HG02571 (cell line): ENCODE results near the gene C2orf80.
"Not testable (repeated sequence)": the region's sequence is repeated elsewhere in the genome, so short reads cannot be mapped to it uniquely, and the experiment has no call there.

Experiments used
- ATAC-seq: cut with Tn5 transposase; IDR thresholded peaks from one replicate; pipeline ENCODE4 v1.9.1; 2021; ENCODE audit warnings: mild to moderate bottlenecking, moderate library complexity; ENCODE audit not compliant: unreplicated experiment

Gene C2orf80

DNA sequence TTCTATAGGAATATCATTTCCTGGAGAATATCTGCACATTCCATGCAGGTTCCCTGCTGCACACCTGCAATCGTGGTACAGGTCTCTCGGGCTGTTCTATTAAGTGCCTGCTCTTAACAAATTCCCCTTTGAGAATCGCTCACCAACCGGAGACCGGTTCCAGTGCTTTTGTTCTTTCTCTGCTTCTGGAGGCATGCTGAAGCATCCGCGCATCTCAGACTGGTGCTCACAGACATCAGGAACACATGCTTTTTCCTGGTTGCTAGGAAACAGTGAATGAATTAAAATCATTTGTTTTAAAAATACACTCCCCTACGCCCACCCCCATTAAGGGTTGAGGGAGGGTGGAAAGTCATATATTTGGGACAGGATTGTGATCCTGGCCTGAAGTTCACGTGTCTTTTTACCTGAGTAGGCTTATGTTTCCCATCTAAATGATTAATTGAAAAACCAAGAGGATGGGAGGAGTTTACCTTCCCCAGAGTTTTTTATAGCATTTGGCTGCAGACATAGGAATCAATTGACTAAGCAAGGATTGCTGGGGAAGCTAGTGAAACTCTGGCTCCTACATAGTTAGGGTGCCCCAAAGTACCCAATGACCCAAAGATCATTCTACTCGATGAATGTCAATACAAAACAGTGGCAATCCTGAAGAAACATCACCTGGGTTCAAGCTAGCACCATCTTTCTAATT, at the start of gene C2orf80:
TSS of gene C2orf80 (minus strand) at position 221 of the 694 bp plus-strand sequence. CDS start 3,044 bp downstream, outside the sequence.
- ATAC-seq: no peak

DNA sequence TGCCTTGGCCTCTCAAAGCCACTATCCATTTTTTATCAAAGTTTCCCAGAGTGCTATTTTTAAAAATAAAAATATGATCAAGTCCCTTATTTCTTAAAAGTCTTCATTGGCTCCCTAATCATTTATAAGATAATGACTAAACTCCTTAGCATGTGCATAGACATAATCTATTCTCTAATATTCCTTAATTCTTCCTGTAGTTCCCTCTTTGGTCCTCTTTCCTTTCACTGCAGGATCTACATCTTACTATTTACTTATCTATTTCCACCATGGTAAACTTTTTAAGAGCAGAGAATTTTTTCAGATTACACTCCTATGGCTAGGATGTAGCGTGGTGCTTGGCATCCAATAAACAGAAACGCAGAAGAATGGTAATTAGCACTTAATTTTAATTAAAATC, 46.0 kb upstream of the C2orf80 start:
- no peak for ATAC-seq

DNA sequence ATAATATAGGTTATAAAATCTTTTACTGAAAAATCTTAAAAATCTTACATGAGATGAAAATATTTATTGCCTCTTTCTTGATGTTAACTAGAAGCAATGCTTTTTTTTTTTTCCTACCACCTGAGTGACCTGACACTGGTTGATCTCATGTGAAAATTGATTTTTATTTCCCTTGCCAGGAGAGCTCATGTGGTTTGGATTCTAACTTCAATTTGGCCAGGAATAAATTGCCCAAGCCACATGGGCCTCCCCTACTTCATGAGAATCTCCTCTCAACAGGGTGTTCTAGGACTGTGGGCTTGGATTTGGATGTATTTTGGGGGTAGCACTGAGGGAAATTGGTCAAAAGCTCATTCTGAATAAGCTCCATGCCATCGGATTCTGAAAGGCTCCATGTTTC, 45.0 kb upstream of the C2orf80 start:
- ATAC-seq: no peak

DNA sequence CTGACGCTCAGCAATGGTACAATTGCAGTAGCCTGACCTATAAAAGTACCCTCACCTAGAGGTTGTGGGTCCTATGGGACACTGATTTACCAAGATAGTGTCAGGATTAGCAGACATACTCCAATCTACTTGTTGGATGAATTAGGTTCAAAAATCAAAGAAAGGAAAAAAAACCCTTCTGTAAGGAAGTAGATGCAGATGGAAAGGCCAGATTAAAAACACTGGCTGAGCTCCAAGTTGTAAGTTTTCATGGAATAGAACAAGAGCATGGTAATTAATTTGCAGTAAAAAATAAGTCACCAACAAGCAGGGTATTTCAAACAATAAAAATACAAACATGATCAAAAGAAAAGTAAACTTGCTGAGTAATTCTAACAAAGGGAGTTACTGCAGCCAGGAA, 38.6 kb upstream of the C2orf80 start:
- ATAC-seq: no peak

DNA sequence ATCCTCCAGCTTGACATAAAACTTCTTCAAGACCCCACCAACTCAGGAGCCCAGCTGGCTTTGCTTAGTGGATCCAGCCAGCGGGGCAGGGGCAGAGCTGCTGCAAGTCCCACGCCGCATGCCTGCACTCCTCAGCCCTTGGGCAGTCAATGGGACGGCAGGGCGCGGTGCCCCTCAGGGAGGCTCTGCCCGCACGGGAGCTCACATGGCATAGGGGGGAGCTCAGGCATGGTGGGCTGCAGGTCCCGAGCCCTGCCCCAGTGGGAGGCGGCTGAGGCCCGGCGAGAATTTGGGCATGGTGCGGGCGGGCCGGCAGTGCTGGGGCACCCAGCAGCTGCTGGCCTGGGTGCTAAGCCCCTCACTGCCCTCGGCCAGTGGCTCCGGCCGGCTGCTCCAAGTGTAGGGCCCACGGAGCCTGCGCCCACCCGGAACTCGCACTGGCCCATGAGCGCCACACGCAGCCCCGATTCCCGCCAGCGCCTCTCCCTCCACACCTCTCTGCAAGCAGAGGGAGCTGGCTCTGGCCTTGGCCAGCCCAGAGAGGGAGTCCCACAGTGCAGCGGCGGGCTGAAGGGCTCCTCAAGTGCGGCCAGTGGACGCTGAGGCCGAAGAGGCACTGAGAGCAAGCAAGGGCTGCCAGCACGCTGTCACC, 37.9 kb upstream of the C2orf80 start:
- ATAC-seq: no peak

DNA sequence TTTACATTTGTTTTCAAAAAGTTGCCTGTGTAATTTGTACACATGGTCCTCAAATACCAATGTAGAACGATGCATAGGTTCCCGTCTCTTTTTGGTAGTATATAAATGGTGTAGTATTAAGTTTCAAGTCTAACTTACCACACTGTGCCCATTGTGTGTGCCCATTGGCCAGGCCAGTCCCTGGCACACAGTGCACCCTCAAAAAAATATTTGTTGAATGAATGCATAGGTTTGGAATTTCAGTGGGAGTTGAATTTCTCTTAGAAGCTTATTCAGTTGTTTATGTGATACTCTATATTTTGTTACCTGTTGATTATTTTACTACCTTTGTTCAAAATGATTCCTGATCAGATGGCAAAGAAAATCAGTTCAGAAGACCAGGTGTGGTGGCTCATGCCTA, 35.0 kb upstream of the C2orf80 start:
- ATAC-seq: no peak

DNA sequence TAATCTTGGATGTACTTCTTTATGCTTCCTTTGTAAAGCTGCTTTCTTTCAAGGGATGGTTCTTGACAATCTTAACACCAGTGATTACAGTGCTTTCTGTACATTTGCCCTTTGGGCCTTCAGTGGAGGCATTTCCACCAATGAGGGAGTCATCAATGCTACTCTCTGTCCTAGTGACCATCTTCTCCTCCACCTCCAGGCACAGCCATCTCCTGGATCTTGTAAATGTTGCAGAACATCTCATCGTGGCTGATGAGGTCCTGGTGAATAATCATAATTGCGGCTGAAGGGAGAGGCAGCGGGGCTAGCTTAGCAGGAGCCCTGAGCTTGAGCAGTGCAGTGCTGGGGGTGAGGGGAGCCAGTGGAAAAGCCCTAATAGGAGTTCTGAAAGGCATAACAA, 32.5 kb upstream of the C2orf80 start:
- no peak for ATAC-seq

DNA sequence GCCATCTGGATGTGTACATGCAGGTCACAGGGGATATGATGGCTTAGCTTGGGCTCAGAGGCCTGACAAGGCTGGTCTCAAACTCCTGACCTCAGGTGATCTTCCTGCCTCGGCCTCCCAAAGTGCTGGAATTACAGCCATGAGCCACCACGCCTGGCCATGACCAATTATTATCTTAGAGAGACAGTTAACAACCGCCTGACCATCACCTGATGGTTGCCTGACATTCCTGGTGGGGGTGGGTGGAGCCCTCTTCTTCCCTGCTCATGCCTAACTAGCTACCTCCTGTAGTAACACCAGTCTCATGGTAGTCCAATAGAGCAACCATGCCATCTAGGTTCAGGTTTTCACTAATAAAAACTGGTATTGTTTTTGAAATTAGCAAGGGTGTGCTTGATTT, 32.0 kb upstream of the C2orf80 start:
- not testable (repeated sequence) for ATAC-seq

DNA sequence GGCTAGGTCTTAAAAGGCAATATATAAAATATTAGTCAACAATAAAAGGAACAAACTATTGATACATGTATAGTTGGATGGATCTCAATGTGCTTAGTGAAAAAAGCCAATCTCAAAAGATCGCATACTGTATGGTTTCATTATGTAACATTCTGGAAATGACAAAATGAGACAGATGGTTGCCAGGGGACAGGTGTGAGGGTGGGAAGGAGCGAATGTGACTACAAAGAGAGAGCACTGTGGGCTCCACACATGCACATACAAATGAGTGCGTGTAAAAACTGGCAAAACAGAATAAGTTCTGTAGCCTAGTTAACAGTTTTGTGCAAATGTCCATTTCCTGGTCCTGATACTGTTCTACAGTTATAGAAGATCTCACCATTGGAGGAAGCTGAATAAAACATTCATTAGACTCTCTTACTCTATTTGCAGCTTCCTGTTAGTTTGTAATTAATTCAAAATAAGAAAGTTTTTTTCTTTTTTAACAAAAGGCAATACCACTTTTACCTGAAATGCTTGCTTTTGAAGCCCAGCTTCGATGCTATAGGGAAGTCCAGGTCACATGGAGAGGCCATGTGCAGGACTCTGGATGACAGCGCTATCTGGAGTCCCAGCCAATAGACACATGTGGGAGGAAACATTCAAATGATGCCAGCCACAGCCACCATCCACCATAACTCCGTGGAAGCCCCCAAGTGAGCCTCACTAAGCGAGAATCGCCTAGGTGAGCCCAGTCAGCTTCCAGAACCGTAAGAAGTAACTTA, 21.0 kb upstream of the C2orf80 start:
- no peak for ATAC-seq

DNA sequence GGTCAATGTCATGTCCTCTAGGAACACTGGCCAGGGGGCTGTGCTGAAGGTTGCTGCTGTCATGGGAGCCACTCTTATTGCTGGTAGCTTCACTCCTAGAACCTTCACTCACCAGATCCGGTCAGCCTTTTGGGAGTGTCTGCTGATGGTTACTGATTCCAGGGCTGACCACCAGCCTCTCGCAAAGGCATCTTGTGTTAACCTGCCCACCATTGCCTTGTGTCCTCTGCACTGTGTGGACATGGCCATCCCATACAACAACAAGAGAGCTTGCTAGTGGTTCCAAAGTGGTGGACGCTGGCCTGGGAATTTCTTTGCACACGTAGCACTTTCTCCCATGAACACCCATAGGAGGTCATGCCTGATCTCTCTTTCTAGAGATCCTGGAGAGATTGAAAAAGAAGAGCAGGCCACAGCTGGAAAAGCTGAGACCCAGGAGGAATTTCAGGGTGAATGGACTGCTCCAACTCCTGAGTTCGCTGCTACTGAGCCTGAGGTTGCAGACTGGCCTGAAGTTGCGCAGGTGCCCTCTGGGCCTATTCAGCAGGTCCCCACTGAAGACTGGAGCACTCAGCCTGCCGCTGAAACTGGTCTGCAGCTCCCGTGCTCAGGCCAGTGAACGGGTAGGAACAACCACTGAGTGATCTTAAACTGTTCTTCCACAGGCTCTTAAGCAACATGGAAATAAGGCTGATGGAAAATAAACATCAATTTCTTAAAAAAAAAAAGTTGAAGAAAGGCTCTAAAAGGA, 18.7 kb upstream of the C2orf80 start:
- ATAC-seq: no peak

DNA sequence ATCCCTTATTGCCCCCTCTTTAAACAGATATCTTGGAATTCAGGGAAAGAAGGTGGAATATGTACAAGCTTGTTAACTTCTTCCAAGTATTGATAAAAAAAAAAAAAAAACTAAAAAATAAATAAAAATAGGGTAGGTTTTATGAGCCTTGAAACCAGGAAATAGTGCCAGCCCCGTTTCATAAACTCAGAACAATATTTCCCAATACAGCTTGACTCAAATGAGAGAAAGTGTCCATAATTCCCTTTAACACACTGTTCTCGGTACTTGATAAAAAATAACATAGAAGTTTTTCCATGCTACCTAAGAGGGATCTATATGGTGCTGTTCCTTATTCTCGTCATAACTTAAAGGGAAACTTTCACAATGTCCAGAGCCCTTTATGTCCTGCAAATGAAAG, 17.9 kb upstream of the C2orf80 start:
- ATAC-seq: no peak

DNA sequence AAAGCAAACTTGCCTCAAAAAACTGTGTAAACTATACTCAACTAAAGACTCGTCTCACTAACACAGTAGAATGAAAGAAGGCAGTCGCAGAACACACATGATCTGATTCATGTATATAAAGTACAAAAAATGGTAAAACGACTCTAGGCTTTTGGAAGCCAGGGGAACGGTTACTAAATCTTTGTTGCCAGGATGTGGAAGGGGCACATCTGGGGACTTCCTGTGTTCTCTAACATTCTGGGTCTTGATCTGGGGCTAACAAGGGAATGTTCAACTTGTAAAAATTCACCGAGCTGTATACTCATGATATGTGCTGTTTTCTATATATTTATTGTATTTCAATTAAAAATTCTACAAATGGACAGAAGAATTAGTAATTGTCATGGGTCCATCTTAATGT, 14.3 kb upstream of the C2orf80 start:
- ATAC-seq: no peak

DNA sequence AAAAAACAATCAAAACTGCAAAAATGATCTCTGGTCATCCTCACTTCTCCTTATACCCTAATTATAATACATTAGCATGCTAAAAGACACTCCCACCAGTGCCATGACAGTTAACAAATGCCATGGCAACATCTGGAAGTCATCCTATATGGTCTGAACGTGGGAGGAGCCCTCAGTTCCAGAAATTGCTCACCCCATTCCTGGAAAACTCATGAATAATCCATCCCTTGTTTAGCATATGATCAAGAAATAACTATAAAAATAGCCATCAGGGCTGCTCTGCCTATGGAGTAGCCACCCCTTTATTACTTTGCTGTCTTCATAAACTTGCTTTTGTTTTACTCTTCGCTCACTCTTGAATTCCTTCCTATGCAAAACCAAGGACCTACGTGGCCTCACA, 5.7 kb upstream of the C2orf80 start:
- no peak for ATAC-seq

DNA sequence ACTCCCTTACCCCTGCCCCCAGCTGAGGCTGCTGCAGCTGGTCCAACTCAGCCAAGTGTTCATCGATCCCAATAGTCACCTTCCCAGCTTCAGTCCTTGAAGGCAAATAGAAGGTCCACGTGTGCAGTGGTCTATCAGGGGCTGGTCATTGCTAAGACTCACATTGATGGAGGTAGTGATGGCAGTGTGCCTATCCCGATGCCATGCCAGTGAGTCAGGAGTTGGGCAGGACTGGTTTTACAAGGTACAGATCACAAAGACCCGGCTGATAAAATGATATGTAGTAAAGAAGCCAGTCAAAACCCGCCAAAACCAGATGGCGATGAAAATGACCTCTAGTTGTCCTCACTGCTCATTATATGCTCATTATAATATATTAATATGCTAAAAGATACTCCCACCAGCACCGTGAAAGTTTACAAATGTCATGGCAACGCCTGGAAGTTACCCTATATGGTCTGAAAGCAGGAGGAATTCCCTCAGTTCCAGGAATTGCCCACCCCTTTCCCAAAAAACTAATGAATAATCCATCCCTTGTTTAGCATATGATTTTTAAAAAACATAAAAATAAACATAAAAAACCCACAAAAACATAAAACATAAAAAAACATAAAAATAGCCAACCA, 2.9 kb upstream of the C2orf80 start:
- ATAC-seq: no peak

DNA sequence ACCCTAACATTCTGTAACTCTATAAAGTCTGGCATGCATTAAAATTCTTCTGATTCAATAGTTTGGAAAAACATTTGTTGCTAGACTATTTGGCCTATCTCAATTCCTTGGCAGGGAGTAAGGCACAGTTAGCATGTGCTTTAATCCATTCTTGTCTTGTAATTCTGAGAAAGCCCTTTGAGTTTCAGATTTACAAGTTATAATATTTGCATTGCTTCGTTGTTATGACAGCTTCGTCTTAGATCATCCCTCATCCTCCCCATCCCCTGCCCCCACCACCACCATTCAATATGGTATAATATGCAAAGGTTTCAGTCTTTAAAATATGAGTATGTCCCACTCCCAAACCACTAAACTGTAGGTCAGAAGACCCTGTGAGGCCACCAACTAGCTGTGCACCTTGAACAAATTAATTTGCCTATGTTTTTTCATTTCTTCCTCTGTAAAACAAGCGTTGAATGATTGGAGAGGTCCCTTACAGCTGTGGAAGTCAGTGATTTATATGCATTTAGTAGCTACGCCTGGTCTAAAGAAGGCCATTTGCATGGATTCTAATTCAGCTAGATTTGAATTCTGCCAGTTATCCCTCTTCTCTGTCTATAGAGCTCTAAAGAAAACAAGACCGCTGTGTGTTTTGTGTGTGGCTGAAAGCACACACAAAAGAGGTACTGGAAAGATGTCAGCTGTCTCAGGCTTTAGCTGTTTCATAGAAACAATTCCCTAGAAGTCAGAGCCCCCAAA, 591 bp downstream of the C2orf80 start:
- no peak for ATAC-seq

DNA sequence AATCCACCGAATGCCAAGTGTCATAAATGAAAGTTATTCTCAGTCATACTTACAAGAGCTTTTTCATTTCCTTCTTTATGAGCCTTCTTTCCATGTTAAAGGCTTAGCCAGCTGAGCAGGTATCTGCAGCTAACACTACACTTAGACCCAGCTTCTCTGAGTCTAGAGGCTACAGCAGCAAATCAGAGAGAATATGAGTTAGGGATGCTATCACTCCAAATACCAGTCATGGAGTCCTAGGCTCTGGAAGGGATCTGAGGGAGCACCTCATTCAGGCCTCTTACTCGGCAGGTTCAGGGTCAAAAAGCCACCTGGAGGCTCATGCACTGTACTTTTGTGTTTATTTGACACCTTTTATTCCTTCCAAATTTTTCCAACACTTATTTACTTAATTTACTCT, 2.9 kb downstream of the C2orf80 start:
- no peak for ATAC-seq

DNA sequence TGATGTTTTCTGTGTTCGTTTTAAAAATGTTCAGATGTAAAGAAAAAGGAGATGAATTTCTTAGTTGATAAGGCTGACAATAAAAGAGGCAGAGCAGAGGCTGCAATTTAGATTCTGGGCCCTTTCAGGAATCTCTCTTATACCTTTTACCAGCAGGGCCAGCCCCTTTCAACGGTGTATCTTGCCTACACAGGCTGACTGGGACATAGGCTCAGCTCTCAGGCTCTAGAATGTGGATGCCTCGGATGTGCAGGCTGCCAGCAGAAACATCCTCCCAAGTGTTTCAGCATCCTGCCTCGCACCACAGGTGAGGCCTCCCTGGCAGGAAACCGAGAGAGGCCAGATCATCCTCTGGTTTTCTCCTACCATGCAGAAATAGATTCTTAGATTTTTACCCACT, 3.4 kb downstream of the C2orf80 start:
- no peak for ATAC-seq

DNA sequence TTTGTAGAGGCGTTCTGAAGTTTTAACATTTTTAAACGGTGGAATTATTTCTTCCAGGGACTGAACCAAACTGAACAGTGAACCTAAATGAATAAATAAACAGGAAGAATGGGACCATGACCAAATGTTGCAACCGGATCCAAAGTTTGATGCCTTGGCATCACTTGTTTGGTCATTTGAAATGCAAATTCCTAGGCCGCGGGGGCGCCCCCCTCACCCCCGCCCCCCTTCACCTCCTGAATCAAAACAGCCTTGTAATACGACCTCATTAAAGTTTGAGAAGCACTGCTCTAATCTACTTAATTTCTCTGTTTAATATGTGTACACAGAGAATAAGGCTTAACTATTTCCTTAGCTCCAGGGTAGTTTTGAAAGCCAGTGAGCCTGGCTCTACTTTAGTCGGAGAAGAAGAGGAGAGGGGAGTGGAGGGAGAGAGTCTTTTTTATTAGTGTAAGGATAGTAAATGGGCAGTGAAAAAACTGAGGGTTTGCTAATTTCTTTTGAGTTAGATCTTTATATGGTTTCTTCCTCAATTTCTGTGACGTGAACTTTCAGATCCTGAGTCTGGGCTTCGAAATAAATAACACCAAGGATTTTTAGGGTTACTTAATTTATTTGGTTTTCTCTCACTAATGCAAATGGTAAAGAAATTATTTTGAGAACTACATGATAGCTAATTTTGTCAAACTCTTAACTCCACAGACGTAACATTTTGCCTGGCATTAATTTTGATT, 5.7 kb downstream of the C2orf80 start:
- no peak for ATAC-seq

DNA sequence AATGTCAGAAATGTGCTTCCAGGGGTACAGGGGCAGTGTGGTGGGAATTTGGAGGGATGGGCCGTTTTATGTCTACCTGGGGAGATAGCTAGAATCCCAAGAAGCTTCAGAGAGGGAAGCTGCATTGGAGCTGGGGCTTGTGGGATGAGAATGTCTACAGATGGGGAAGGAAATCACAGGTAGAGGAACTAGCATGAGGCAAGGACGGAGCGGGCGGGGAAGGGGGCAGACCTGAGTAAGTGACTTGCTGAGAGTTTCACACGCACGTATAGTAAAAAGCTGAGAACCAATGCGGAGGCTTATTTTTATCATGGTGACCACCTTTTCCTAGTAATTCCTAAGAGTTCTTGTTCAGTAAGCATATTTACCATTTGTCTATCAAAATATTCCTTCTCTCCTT, 6.3 kb downstream of the C2orf80 start:
- ATAC-seq: no peak

DNA sequence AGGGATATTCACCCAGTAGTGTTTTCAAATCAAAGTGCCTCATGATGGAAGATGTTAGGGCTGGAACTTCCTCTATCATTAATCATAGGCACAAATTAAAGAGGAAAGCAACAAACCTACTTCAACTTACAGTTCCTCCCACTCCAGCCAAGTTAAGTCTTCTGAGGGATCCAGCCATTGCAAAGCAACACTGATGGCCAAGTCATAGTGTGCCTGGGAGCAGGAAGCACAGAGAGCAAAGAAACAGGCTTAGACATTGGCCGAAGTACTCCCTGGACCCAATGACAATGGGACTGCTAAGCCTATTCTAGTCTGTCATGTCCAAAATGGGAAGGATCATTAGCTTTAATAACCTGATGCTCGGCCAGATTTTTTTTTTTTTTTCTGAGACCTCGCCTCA, 7.0 kb downstream of the C2orf80 start:
- no peak for ATAC-seq
